Liver (tissue), 3 donors: ENCODE results near the gene TRAPPC3.

Source experiments
- ATF3 ChIP-seq: IDR thresholded peaks from 2 replicates; pipeline ENCODE4 v1.6.1; 2016; ENCODE audit warnings: antibody characterized with exemption
- CTCF ChIP-seq: fragments of 150-350 bp; IDR thresholded peaks from 2 replicates; pipeline ENCODE4 v1.5.1; 2017; ENCODE audit warnings: improper control_type of control experiment, low read depth, low read length; ENCODE audit not compliant: missing input control
- JUND ChIP-seq, 2 donors: IDR thresholded peaks; 2 replicates each; pipeline ENCODE4 v1.6.1; 2016; ENCODE audit warnings: antibody characterized with exemption in 2 of 2
- MAX ChIP-seq: IDR thresholded peaks from 2 replicates; pipeline ENCODE4 v1.6.1; 2016; ENCODE audit warnings: antibody characterized with exemption
- NR2F2 ChIP-seq: IDR thresholded peaks from 2 replicates; pipeline ENCODE4 v1.6.1; 2016; ENCODE audit warnings: antibody characterized with exemption
- REST ChIP-seq: IDR thresholded peaks from 2 replicates; pipeline ENCODE4 v1.6.1; 2016; ENCODE audit warnings: antibody characterized with exemption, mild to moderate bottlenecking
- RXRA ChIP-seq, 2 donors: IDR thresholded peaks; 2 replicates each; pipeline ENCODE4 v1.6.1; 2017 to 2018; ENCODE audit warnings: antibody characterized with exemption in 2 of 2, mild to moderate bottlenecking in 1 of 2
- SP1 ChIP-seq: IDR thresholded peaks from 2 replicates; pipeline ENCODE4 v1.6.1; 2018; ENCODE audit warnings: antibody characterized with exemption, mild to moderate bottlenecking
- TAF1 ChIP-seq: conservative IDR thresholded peaks from 2 replicates; pipeline ENCODE4 v1.6.1; 2016; ENCODE audit warnings: antibody characterized with exemption, mild to moderate bottlenecking
- donor health status: healthy.
- donor health status: healthy.

- TF ChIP-seq CTCF = no peak
- TF ChIP-seq SP1 = no peak
- TF ChIP-seq TAF1 = no peak
- TF ChIP-seq ATF3 = no peak
- no peak for TF ChIP-seq MAX
- TF ChIP-seq JUND (IDR thresholded peaks at IDR 0.05) = no peak
- TF ChIP-seq RXRA (IDR thresholded peaks at IDR 0.05) = no peak
- TF ChIP-seq NR2F2 = no peak
- TF ChIP-seq REST = no peak
Measured at GRCh38 chr1:36128126-36128904, 21.0 kb downstream of the TRAPPC3 start.
